IMR-90 (cell line): ENCODE measurements around the gene NDUFAF5. TPM values are rescaled to one million over a fixed set of nuclear protein-coding genes. Genes with fewer than 3 reads are reported as not detected.

Experiments
- ATAC-seq: fragments of 200-7000 bp; cut with Tn5 transposase; 2 replicates; pipeline ENCODE4 v1.9.1; 2020; ENCODE audit warnings: low read depth, mild to moderate bottlenecking, moderate library complexity
- BruUV-seq: library from RNA; stranded (reverse); fragments of 400-500 nt; replicated peaks from 2 replicates; lab custom pipeline; 2021; lab: Mats Ljungman, UMichigan
- CTCF ChIA-PET: fragments of 300-600 bp; formaldehyde crosslinking; extraction: SDS; loops from one replicate; lab custom pipeline; 2021; ENCODE audit warnings: antibody characterized with exemption; lab: Yijun Ruan, JAX
- POLR2A ChIA-PET: fragments of 300-600 bp; sonication (Branson Sonifier 250); formaldehyde crosslinking; loops from one replicate; lab custom pipeline; 2022; ENCODE audit warnings: antibody characterized with exemption; ENCODE audit not compliant: unreplicated experiment; lab: Charles Lee
- DNase-seq: peaks from one replicate; pipeline ENCODE4 v3.0.0; 2013
- H2AFZ ChIP-seq: replicated peaks from 2 replicates; pipeline ENCODE3; 2013; ENCODE audit warnings: low read length, mild to moderate bottlenecking; ENCODE audit not compliant: poor library complexity
- H2AK5ac ChIP-seq: 2 replicates; pipeline ENCODE4 v1.6.1; 2013; ENCODE audit warnings: low read depth, low read length, inconsistent platforms
- H2AK9ac ChIP-seq: replicated peaks from 2 replicates; pipeline ENCODE3; 2013; ENCODE audit warnings: mild to moderate bottlenecking, low read depth, low read length, moderate library complexity; ENCODE audit not compliant: poor library complexity
- H2BK120ac ChIP-seq: 2 replicates; pipeline ENCODE4 v1.6.1; 2013; ENCODE audit warnings: low read depth, low read length, inconsistent platforms
- H2BK15ac ChIP-seq: 3 replicates; pipeline ENCODE4 v1.6.1; 2013; ENCODE audit warnings: low read depth, low read length, inconsistent platforms
- H2BK20ac ChIP-seq: 2 replicates; pipeline ENCODE4 v1.6.1; 2013; ENCODE audit warnings: low read depth, mild to moderate bottlenecking, inconsistent platforms, low read length, moderate library complexity
- H2BK5ac ChIP-seq: 2 replicates; pipeline ENCODE4 v1.6.1; 2013; ENCODE audit warnings: mild to moderate bottlenecking, low read depth, low read length, inconsistent platforms; ENCODE audit not compliant: poor library complexity, severe bottlenecking
- H3K14ac ChIP-seq: replicated peaks from 2 replicates; pipeline ENCODE4 v1.6.1; 2013; ENCODE audit warnings: low read depth, low read length, inconsistent platforms
- H3K18ac ChIP-seq: 2 replicates; pipeline ENCODE4 v1.6.1; 2013; ENCODE audit warnings: low read depth, low read length, control low read depth
- H3K23ac ChIP-seq: 2 replicates; pipeline ENCODE4 v1.6.1; 2013; ENCODE audit warnings: low read depth, low read length, inconsistent platforms
- H3K27ac ChIP-seq: 2 replicates; pipeline ENCODE4 v1.5.1; 2013; ENCODE audit warnings: mild to moderate bottlenecking, control low read depth, low read length; ENCODE audit not compliant: insufficient read depth
- H3K27me3 ChIP-seq: 2 replicates; pipeline ENCODE4 v1.6.1; 2013; ENCODE audit warnings: low read length; ENCODE audit not compliant: control insufficient read depth, insufficient read depth
- H3K36me3 ChIP-seq: 2 replicates; pipeline ENCODE4 v1.6.1; 2013; ENCODE audit warnings: low read length, mixed read lengths; ENCODE audit not compliant: control insufficient read depth, insufficient read depth
- H3K4ac ChIP-seq: 2 replicates; pipeline ENCODE4 v1.6.1; 2013; ENCODE audit warnings: low read depth, low read length, inconsistent platforms
- H3K4me1 ChIP-seq: 2 replicates; pipeline ENCODE4 v1.6.1; 2013; ENCODE audit warnings: low read length, mixed read lengths; ENCODE audit not compliant: control insufficient read depth, insufficient read depth
- H3K4me2 ChIP-seq: 2 replicates; pipeline ENCODE4 v1.6.1; 2013; ENCODE audit warnings: low read depth, mild to moderate bottlenecking, control low read depth, low read length, moderate library complexity
- H3K4me3 ChIP-seq: 2 replicates; pipeline ENCODE4 v1.5.1; 2013; ENCODE audit warnings: low read depth, mild to moderate bottlenecking, control low read depth, low read length, moderate library complexity; ENCODE audit not compliant: insufficient read depth
- H3K56ac ChIP-seq: 2 replicates; pipeline ENCODE4 v1.6.1; 2013; ENCODE audit warnings: low read length, inconsistent platforms; ENCODE audit not compliant: insufficient read depth; ENCODE audit errors: extremely low read depth
- H3K79me1 ChIP-seq, 2 experiments: 2 replicates each; pipeline ENCODE4 v1.6.1; 2013; ENCODE audit warnings: low read length in 2 of 2, inconsistent platforms in 1 of 2, low read depth in 1 of 2
- H3K9ac ChIP-seq: 2 replicates; pipeline ENCODE4 v1.6.1; 2013; ENCODE audit warnings: low read depth, low read length, control low read depth
- H3K9me1 ChIP-seq: 2 replicates; pipeline ENCODE4 v1.6.1; 2013; ENCODE audit warnings: low read length, inconsistent platforms; ENCODE audit not compliant: insufficient read depth
- H3K9me3 ChIP-seq: 2 replicates; pipeline ENCODE4 v1.6.1; 2013; ENCODE audit warnings: low read length; ENCODE audit not compliant: control insufficient read depth, insufficient read depth
- H4K20me1 ChIP-seq: 2 replicates; pipeline ENCODE4 v1.6.1; 2013; ENCODE audit warnings: low read length, inconsistent platforms; ENCODE audit not compliant: insufficient read depth
- H4K5ac ChIP-seq: 2 replicates; pipeline ENCODE4 v1.6.1; 2013; ENCODE audit warnings: mild to moderate bottlenecking, low read depth, low read length, control low read depth
- H4K8ac ChIP-seq, 2 experiments: 2 replicates each; pipeline ENCODE4 v1.6.1; 2013; ENCODE audit warnings: low read depth in 2 of 2, low read length in 2 of 2, control low read depth in 1 of 2, inconsistent platforms in 1 of 2
- H4K91ac ChIP-seq: 2 replicates; pipeline ENCODE4 v1.6.1; 2013; ENCODE audit warnings: low read depth, low read length, inconsistent platforms; ENCODE audit not compliant: insufficient read depth
- BHLHE40 ChIP-seq: fragments of 150-350 bp; IDR thresholded peaks from 2 replicates; pipeline ENCODE4 v1.6.1; 2016; ENCODE audit warnings: mild to moderate bottlenecking, low read depth, low read length
- CEBPB ChIP-seq: IDR thresholded peaks from 2 replicates; pipeline ENCODE4 v1.6.1; 2012; ENCODE audit warnings: low read depth, low read length, improper control_type of control experiment
- CHD1 ChIP-seq: IDR thresholded peaks from 2 replicates; pipeline ENCODE4 v1.6.1; 2012; ENCODE audit warnings: low read depth, low read length, improper control_type of control experiment
- CTCF ChIP-seq: conservative IDR thresholded peaks from 2 replicates; pipeline ENCODE4 v1.5.1; 2012; ENCODE audit warnings: mild to moderate bottlenecking, low read depth, low read length, improper control_type of control experiment
- FOS ChIP-seq: fragments of 150-350 bp; IDR thresholded peaks from 2 replicates; pipeline ENCODE4 v1.6.1; 2016; ENCODE audit warnings: low read depth, low read length
- MAFK ChIP-seq: IDR thresholded peaks from 2 replicates; pipeline ENCODE4 v1.6.1; 2012; ENCODE audit warnings: low read depth, low read length, improper control_type of control experiment
- MAZ ChIP-seq: IDR thresholded peaks from 2 replicates; pipeline ENCODE4 v1.6.1; 2012; ENCODE audit warnings: low read depth, mild to moderate bottlenecking, low read length, improper control_type of control experiment, moderate library complexity, borderline replicate concordance
- MXI1 ChIP-seq: IDR thresholded peaks from 2 replicates; pipeline ENCODE4 v1.6.1; 2012; ENCODE audit warnings: low read depth, mild to moderate bottlenecking, low read length, moderate library complexity, borderline replicate concordance
- NFE2L2 ChIP-seq: fragments of 150-350 bp; IDR thresholded peaks from 2 replicates; pipeline ENCODE4 v1.6.1; 2016; ENCODE audit warnings: low read depth, mild to moderate bottlenecking, low read length
- POLR2A ChIP-seq: IDR thresholded peaks from 2 replicates; pipeline ENCODE4 v1.6.1; 2012; ENCODE audit warnings: mild to moderate bottlenecking, low read depth, low read length
- RAD21 ChIP-seq: IDR thresholded peaks from 2 replicates; pipeline ENCODE4 v1.6.1; 2012; ENCODE audit warnings: low read length, improper control_type of control experiment
- RCOR1 ChIP-seq: IDR thresholded peaks from 2 replicates; pipeline ENCODE4 v1.6.1; 2012; ENCODE audit warnings: mild to moderate bottlenecking, low read length, improper control_type of control experiment; ENCODE audit not compliant: insufficient replicate concordance
- RFX5 ChIP-seq: IDR thresholded peaks from 2 replicates; pipeline ENCODE4 v1.8.0; 2012; ENCODE audit warnings: low read depth, mild to moderate bottlenecking, low read length, moderate library complexity
- SMC3 ChIP-seq: fragments of 150-350 bp; IDR thresholded peaks from 2 replicates; pipeline ENCODE4 v1.6.1; 2016; ENCODE audit warnings: low read depth, mild to moderate bottlenecking, antibody characterized with exemption, low read length, moderate library complexity
- WGBS, 2 experiments: methylation state at CpG; one replicate each; pipeline versions ENCODE4 v1.1.5 to v1.1.7; 2013; ENCODE audit warnings: missing lambda C conversion rate in 2 of 2; ENCODE audit not compliant: insufficient read length in 1 of 2; ENCODE audit errors: extremely low coverage in 2 of 2; 5-methylcytosine and 5-hydroxymethylcytosine counted together
- dilution Hi-C: fragments of 300-500 bp; cut with HindIII; formaldehyde crosslinking; loops from one replicate; pipeline ENCODE4 v1.14.3; 2018; ENCODE audit warnings: low sequenced_read_pairs; ENCODE audit not compliant: unreplicated experiment
- in situ Hi-C: fragments of 300-500 bp; cut with MboI; formaldehyde crosslinking; loops from 3 replicates; pipeline ENCODE4 v1.14.3; 2019; ENCODE audit warnings: low sequenced_read_pairs, inconsistent platforms, mixed read lengths
- intact Hi-C: fragments of 100-400 bp; cut with micrococcal nuclease; formaldehyde crosslinking; loops from 2 replicates; pipeline ENCODE4 v1.10.0; 2022
- polyA plus RNA-seq, 3 experiments: library from polyadenylated mRNA; depleted of rRNA; stranded (reverse); fragments of >200 nt; gene quantifications; 2 replicates each; pipeline ENCODE4 v1.2.3, GENCODE V29; 2012; ENCODE audit warnings: low replicate concordance in 1 of 3
- total RNA-seq: library from RNA; depleted of rRNA; stranded (reverse); fragments of >200 nt; gene quantifications from 2 replicates; pipeline ENCODE4 v1.2.3, GENCODE V29; 2012
- TF ChIP-seq, protein P1 (sequence below): fragments of 150-350 bp; IDR thresholded peaks from 2 replicates; pipeline ENCODE4 v1.6.1; 2016; ENCODE audit warnings: low read depth, mild to moderate bottlenecking, low read length, moderate library complexity, borderline replicate concordance
- TF ChIP-seq, protein P2 (sequence below): fragments of 150-350 bp; IDR thresholded peaks from 2 replicates; pipeline ENCODE4 v1.6.1; 2017; ENCODE audit warnings: mild to moderate bottlenecking, antibody characterized with exemption, low read length, low read depth

NDUFAF5 gene
- total and polyA plus RNA-seq, 2 of the 4 experiments (the other 2 are of a cell fraction), result 6.8 to 12.3 TPM

DNA sequence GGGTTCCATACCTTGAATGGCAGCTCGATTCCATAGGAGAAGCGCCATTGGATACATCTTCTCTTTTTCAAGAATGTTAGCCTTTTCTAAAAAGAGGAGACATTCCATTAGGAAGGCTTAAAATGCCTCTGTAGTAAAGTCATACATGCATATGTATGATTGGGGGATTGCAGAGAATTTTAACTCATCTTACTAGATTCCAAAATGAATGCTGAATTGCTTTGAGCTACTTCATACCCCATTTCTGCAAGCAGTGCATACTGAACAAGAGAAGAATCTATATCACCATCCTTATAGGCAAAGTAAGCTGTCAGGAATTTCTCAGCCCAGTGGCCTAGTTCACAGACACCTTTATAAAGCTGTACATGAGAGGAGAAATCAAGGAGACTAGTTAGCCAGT, 80.3 kb downstream of the NDUFAF5 start:
- BruUV-seq, result no TSS peak
- CTCF ChIA-PET, result no interaction called here
- no peak overlapping the region for H2AFZ ChIP-seq
- no peak for ATAC-seq
- H3K4me1 ChIP-seq, result no peaks in the 10 kb centered on the region
- no peak overlapping the region for H2AK9ac ChIP-seq
- intact Hi-C loops, result no loop called here
- no peak overlapping the region for H4K91ac ChIP-seq
- no peak overlapping the region for H2BK120ac ChIP-seq
- dilution Hi-C loops, result no loop called here
- no peak overlapping the region for H3K4me2 ChIP-seq
- WGBS, 2 experiments, result no CpG with 5 or more reads among the region's 2 CpGs
- no peak overlapping the region for H3K9ac ChIP-seq
- TF ChIP-seq SMC3, result no peak
- TF ChIP-seq CEBPB, result no peak
- TF ChIP-seq NFE2L2, result no peak
- TF ChIP-seq RFX5, result no peak
- no peak for TF ChIP-seq CHD1
- TF ChIP-seq, protein P1, sequence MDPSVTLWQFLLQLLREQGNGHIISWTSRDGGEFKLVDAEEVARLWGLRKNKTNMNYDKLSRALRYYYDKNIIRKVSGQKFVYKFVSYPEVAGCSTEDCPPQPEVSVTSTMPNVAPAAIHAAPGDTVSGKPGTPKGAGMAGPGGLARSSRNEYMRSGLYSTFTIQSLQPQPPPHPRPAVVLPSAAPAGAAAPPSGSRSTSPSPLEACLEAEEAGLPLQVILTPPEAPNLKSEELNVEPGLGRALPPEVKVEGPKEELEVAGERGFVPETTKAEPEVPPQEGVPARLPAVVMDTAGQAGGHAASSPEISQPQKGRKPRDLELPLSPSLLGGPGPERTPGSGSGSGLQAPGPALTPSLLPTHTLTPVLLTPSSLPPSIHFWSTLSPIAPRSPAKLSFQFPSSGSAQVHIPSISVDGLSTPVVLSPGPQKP, result no peak
- no peak for TF ChIP-seq RCOR1
- no peak for TF ChIP-seq RAD21
- no peak for TF ChIP-seq MAZ
- TF ChIP-seq BHLHE40, result no peak
- TF ChIP-seq, protein P2, sequence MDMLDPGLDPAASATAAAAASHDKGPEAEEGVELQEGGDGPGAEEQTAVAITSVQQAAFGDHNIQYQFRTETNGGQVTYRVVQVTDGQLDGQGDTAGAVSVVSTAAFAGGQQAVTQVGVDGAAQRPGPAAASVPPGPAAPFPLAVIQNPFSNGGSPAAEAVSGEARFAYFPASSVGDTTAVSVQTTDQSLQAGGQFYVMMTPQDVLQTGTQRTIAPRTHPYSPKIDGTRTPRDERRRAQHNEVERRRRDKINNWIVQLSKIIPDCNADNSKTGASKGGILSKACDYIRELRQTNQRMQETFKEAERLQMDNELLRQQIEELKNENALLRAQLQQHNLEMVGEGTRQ, result no peak
- TF ChIP-seq MXI1, result no peak
- TF ChIP-seq CTCF, result no peak
- no peak for TF ChIP-seq MAFK
- TF ChIP-seq POLR2A, result no peak
- no peak for TF ChIP-seq FOS
- no peaks in the 10 kb centered on the region for H3K36me3 ChIP-seq
- H2BK5ac ChIP-seq, result no peak overlapping the region
- H3K23ac ChIP-seq, result no peak overlapping the region
- H2BK15ac ChIP-seq, result no peak overlapping the region
- no peak overlapping the region for H3K18ac ChIP-seq
- H4K20me1 ChIP-seq, result no peaks in the 10 kb centered on the region
- no peak overlapping the region for H2BK20ac ChIP-seq
- no peak overlapping the region for H3K4ac ChIP-seq
- in situ Hi-C loops, result no loop called here
- H4K8ac ChIP-seq, result no peak overlapping the region
- no peak overlapping the region for H3K56ac ChIP-seq
- no peak overlapping the region for H3K27ac ChIP-seq
- no peaks in the 10 kb centered on the region for H3K27me3 ChIP-seq
- no peak overlapping the region for H2AK5ac ChIP-seq
- H3K9me3 ChIP-seq, result 0 out of 2 replicates have a peak, but pooled peaks cover 1% of the 10 kb centered on the region
- POLR2A ChIA-PET, result no interaction called here
- no peak overlapping the region for H3K4me3 ChIP-seq
- no peaks in the 10 kb centered on the region for H3K79me1 ChIP-seq
- H3K14ac ChIP-seq, result no peak overlapping the region
- no peaks in the 10 kb centered on the region for H3K9me1 ChIP-seq
- no peak overlapping the region for H4K5ac ChIP-seq
- DNase-seq, result no peak
